K562 (cell line): Measurements from ENCODE around the gene SDK1.

Experiments used
- FOXK2 ChIP-seq, 2 experiments: fragments of 450-650 bp; IDR thresholded peaks in 1 of 2; conservative IDR thresholded peaks in 1 of 2; 2 replicates each; pipeline ENCODE4 v1.6.1; 2016; ENCODE audit warnings: low read depth in 2 of 2, mild to moderate bottlenecking in 1 of 2
- POLR2A ChIP-seq: fragments of 450-650 bp; conservative IDR thresholded peaks from 2 replicates; pipeline ENCODE4 v1.6.1; 2016
- POLR2H ChIP-seq: IDR thresholded peaks from 2 replicates; pipeline ENCODE4 v1.6.1; 2016; ENCODE audit warnings: missing genetic modification characterization, low read depth, mild to moderate bottlenecking, control low read depth, missing compliant biosample characterization, moderate library complexity
- SRF ChIP-seq, 2 experiments: fragments of 250-450, 450-650 bp in 1 of 2; sonication (Bioruptor Pico) in 1 of 2; sonication (generic) in 1 of 2; formaldehyde crosslinking; IDR thresholded peaks; 2 replicates each; pipeline versions ENCODE4 v1.5.0 to v1.5.1; 2020 to 2022; ENCODE audit warnings: mild to moderate bottlenecking in 1 of 2, missing genetic modification reagents in 1 of 2
- TARDBP ChIP-seq: fragments of 450-650 bp; IDR thresholded peaks from 2 replicates; pipeline ENCODE4 v1.6.1; 2016
- ZFPM2 ChIP-seq: fragments of 250-450 bp; sonication (Bioruptor Pico); IDR thresholded peaks from 2 replicates; pipeline ENCODE4 v1.5.1; 2022; ENCODE audit warnings: mild to moderate bottlenecking

GRCh38 chr7:4297165-4297917, 996.3 kb downstream of the SDK1 start:
- TF ChIP-seq SRF (CRISPR knock-in tag; IDR thresholded peaks at IDR 0.05): no peak
- no peak for TF ChIP-seq POLR2A
- no peak for TF ChIP-seq TARDBP
- TF ChIP-seq ZFPM2: no peak
- TF ChIP-seq POLR2H: no peak
- TF ChIP-seq FOXK2 (conservative IDR thresholded peaks at IDR 0.05 in 1 of 2, IDR thresholded peaks at IDR 0.05 in 1 of 2; ENCODE audit: low read depth in 2 of 2): no peak
